Testis (tissue), 2 donors: ENCODE results near the gene SLX4IP.

Experiments used
- POLR2A ChIP-seq: fragments of 450-650 bp; IDR thresholded peaks from one replicate; pipeline ENCODE4 v1.6.1; 2017; ENCODE audit warnings: antibody characterized with exemption, mild to moderate bottlenecking, moderate library complexity
- TF ChIP-seq, protein P1 (sequence below), 3 experiments: fragments of 450-650 bp in 2 of 3; fragments of 200-600 bp in 1 of 3; sonication (generic) in 1 of 3; IDR thresholded peaks; one replicate each; pipeline ENCODE4 v1.5.1; 2016 to 2019; ENCODE audit warnings: antibody characterized with exemption in 3 of 3, mild to moderate bottlenecking in 2 of 3, moderate library complexity in 1 of 3

DNA sequence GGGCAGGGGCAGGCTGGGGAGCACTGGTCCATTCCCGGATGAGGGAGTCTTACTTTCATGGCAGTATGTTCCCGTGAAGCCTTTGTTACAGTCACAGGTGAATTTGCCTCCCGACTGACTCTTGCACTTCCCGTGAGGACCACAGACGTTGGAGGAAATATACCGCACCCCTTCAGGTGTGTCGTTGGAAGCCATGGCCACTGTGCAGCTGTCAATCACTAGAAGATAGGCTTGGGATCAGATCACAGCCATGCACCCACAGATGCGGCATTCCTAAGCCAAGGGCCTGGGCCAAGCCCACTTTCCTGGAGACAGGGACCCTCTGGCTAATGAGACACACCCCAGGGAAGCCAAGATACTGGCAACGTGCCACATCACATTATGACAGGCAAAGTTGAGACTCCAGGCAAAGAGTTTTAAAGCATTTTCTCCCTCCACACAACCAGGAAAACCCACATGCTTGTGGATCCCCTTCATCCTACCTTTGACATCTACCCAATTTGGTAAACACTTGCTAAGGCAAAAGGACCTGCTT lies 211.8 kb downstream of the SLX4IP start:
- TF ChIP-seq, protein P1, sequence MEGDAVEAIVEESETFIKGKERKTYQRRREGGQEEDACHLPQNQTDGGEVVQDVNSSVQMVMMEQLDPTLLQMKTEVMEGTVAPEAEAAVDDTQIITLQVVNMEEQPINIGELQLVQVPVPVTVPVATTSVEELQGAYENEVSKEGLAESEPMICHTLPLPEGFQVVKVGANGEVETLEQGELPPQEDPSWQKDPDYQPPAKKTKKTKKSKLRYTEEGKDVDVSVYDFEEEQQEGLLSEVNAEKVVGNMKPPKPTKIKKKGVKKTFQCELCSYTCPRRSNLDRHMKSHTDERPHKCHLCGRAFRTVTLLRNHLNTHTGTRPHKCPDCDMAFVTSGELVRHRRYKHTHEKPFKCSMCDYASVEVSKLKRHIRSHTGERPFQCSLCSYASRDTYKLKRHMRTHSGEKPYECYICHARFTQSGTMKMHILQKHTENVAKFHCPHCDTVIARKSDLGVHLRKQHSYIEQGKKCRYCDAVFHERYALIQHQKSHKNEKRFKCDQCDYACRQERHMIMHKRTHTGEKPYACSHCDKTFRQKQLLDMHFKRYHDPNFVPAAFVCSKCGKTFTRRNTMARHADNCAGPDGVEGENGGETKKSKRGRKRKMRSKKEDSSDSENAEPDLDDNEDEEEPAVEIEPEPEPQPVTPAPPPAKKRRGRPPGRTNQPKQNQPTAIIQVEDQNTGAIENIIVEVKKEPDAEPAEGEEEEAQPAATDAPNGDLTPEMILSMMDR (IDR thresholded peaks at IDR 0.05) = no peak
- no peak for TF ChIP-seq POLR2A
